ENCODE measurements around the gene UVRAG. TPM values are rescaled to one million over a fixed set of nuclear protein-coding genes. Genes with fewer than 3 reads are reported as not detected.

The UVRAG gene
- total RNA-seq, 2 experiments from 2014 or later: 16.5 to 19.5 TPM

DNA sequence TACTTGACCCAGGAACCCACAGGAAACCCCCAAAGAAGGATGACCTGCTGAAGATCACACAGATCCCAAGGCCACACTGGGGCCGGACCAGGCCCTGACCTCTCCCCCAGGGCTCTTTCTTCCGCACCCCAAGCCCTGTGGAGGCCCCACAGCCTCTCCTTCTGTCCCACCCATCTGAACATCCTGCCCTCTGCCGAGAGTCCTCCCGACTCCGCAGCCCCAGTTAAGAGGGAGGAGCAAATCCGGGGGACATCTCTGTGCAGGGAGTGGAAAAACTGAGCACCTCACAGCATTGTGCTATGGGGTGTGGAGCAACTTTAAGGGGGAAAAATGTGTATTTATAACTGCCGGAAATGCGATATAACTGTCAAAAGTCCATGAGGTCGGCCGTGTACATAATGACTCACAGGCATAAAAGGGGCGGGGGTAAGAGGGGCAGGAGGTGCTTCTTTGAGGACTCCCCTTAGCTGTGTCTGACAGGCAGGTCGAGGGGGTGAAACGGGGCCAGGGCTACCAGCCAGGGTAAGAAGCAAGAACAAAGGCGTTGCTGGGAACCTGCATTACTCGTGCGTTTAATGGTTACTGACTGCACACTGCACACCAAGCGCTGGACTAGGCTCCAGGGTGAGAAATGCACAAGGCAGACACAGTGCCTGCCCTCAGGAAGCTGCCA is 334.1 kb downstream of the UVRAG start:
- Histone ChIP-seq H3K4me3 (ENCODE audit: low read length) (no peak overlapping the region), H3K9me3 (ENCODE audit: control insufficient read depth in 1 of 2, insufficient read depth in 1 of 2, low read length in 2 of 2) (no peaks in the 10 kb centered on the region), H3K36me3 (ENCODE audit: insufficient read depth, low read length) (no peaks in the 10 kb centered on the region), H3K4me1 (ENCODE audit: insufficient read depth, low read length) (peaks cover 21% of the 10 kb centered on the region), H3K27ac (ENCODE audit: low read depth in 1 of 2, low read length in 2 of 2) (no peak overlapping the region), H3K27me3 (ENCODE audit: control insufficient read depth in 1 of 2, insufficient read depth in 2 of 2, low read length in 2 of 2) (no peaks in the 10 kb centered on the region)
- Mint-ChIP-seq H3K4me1 (ENCODE audit: low read depth) (peaks cover 23% of the 10 kb centered on the region), H3K27me3 (no peaks in the 10 kb centered on the region), H3K4me3 (no peak overlapping the region), H3K27ac (no peak overlapping the region), H3K9me3 (no peaks in the 10 kb centered on the region), H3K36me3 (ENCODE audit: low read depth) (no peaks in the 10 kb centered on the region)
- no peak for ATAC-seq (ENCODE audit: poor library complexity)
- ChIA-PET CTCF (no interaction called here), POLR2A (interaction anchor here (0.6 kb wide), 1 partner anchor 166 kb away, joined by 7 read pairs; no protein-coding TSS in a partner anchor)
- TF ChIP-seq, protein P1, sequence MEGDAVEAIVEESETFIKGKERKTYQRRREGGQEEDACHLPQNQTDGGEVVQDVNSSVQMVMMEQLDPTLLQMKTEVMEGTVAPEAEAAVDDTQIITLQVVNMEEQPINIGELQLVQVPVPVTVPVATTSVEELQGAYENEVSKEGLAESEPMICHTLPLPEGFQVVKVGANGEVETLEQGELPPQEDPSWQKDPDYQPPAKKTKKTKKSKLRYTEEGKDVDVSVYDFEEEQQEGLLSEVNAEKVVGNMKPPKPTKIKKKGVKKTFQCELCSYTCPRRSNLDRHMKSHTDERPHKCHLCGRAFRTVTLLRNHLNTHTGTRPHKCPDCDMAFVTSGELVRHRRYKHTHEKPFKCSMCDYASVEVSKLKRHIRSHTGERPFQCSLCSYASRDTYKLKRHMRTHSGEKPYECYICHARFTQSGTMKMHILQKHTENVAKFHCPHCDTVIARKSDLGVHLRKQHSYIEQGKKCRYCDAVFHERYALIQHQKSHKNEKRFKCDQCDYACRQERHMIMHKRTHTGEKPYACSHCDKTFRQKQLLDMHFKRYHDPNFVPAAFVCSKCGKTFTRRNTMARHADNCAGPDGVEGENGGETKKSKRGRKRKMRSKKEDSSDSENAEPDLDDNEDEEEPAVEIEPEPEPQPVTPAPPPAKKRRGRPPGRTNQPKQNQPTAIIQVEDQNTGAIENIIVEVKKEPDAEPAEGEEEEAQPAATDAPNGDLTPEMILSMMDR (IDR thresholded peaks at IDR 0.05): no peak
- intact Hi-C loops (cut with DNase I, micrococcal nuclease): no loop called here
- DNase-seq: no peak

DNA sequence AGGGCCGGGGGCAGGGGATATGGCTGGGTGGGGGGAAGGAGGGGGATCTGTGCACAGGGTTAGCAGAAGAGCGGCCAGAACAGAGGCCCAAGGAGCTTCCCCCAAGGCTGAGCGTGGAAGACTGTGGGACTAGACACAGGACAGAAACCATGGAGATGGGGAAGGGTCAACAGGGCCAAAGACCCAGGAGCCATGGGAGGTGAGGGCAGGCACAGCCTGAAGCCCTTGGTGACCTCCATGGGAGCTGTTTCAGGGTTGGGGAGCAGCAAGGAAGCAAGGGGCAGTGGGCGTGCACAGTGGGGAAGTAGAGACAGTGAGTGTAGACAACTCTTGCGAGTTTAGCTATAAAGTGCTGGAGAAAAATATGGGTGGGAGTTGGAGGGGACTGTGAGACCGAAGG is 334.7 kb downstream of the UVRAG start:
- Histone ChIP-seq H3K4me1 (ENCODE audit: insufficient read depth, low read length) (peaks cover 21% of the 10 kb centered on the region), H3K4me3 (ENCODE audit: low read length) (no peak overlapping the region), H3K9me3 (ENCODE audit: control insufficient read depth in 1 of 2, insufficient read depth in 1 of 2, low read length in 2 of 2) (no peaks in the 10 kb centered on the region), H3K36me3 (ENCODE audit: insufficient read depth, low read length) (no peaks in the 10 kb centered on the region), H3K27me3 (ENCODE audit: control insufficient read depth in 1 of 2, insufficient read depth in 2 of 2, low read length in 2 of 2) (no peaks in the 10 kb centered on the region), H3K27ac (ENCODE audit: low read depth in 1 of 2, low read length in 2 of 2) (no peak overlapping the region)
- ChIA-PET POLR2A (interaction anchor here (0.6 kb wide), 1 partner anchor 165 kb away, joined by 7 read pairs; no protein-coding TSS in a partner anchor), CTCF (no interaction called here)
- H3K27ac Mint-ChIP-seq: no peak overlapping the region
- DNase-seq (no peak), ATAC-seq (ENCODE audit: poor library complexity) (no peak)
- H3K4me3 Mint-ChIP-seq: no peak overlapping the region
- peaks cover 23% of the 10 kb centered on the region for H3K4me1 Mint-ChIP-seq (ENCODE audit: low read depth)
- TF ChIP-seq, protein P1 (IDR thresholded peaks at IDR 0.05): no peak
- no peaks in the 10 kb centered on the region for H3K9me3 Mint-ChIP-seq
- H3K27me3 Mint-ChIP-seq: no peaks in the 10 kb centered on the region
- no peaks in the 10 kb centered on the region for H3K36me3 Mint-ChIP-seq (ENCODE audit: low read depth)
- intact Hi-C loops (cut with DNase I, micrococcal nuclease): no loop called here

GRCh38 chr11:76150141-76150540 is 335.1 kb downstream of the UVRAG start:
- ChIA-PET POLR2A (no interaction called here), CTCF (no interaction called here)
- no peak overlapping the region for H3K27ac ChIP-seq (ENCODE audit: low read depth in 1 of 2, low read length in 2 of 2)
- Mint-ChIP-seq H3K9me3 (no peaks in the 10 kb centered on the region), H3K27me3 (no peaks in the 10 kb centered on the region), H3K27ac (no peak overlapping the region), H3K4me1 (ENCODE audit: low read depth) (peaks cover 23% of the 10 kb centered on the region), H3K36me3 (ENCODE audit: low read depth) (no peaks in the 10 kb centered on the region), H3K4me3 (no peak overlapping the region)
- no peak for DNase-seq
- no peak overlapping the region for H3K4me3 ChIP-seq (ENCODE audit: low read length)
- no peaks in the 10 kb centered on the region for H3K9me3 ChIP-seq (ENCODE audit: control insufficient read depth in 1 of 2, insufficient read depth in 1 of 2, low read length in 2 of 2)
- TF ChIP-seq, protein P1 (IDR thresholded peaks at IDR 0.05): no peak
- intact Hi-C loops (cut with DNase I, micrococcal nuclease): no loop called here
- no peaks in the 10 kb centered on the region for H3K36me3 ChIP-seq (ENCODE audit: insufficient read depth, low read length)
- peaks cover 21% of the 10 kb centered on the region for H3K4me1 ChIP-seq (ENCODE audit: insufficient read depth, low read length)
- no peaks in the 10 kb centered on the region for H3K27me3 ChIP-seq (ENCODE audit: control insufficient read depth in 1 of 2, insufficient read depth in 2 of 2, low read length in 2 of 2)
- no peak for ATAC-seq (ENCODE audit: poor library complexity)

Data from CD4-positive, alpha-beta T cell (primary cell).